Glutamatergic neuron (in vitro differentiated cells): ENCODE data around the gene LMAN1L. TPM values are rescaled to one million over a fixed set of nuclear protein-coding genes. Genes with fewer than 3 reads are reported as not detected.

Experiments used
- DNase-seq: peaks from one replicate; pipeline ENCODE4 v3.0.0; 2022
- H3K27ac Mint-ChIP-seq: one replicate; pipeline ENCODE4 v1.8.0; 2020; ENCODE audit warnings: mild to moderate bottlenecking, mixed read lengths, inconsistent platforms; ENCODE audit not compliant: unreplicated experiment
- H3K27me3 Mint-ChIP-seq: one replicate; pipeline ENCODE4 v1.8.0; 2020; ENCODE audit warnings: mild to moderate bottlenecking, moderate library complexity, mixed read lengths, inconsistent platforms; ENCODE audit not compliant: unreplicated experiment
- H3K36me3 Mint-ChIP-seq: one replicate; pipeline ENCODE4 v1.8.0; 2020; ENCODE audit warnings: mild to moderate bottlenecking, mixed read lengths, inconsistent platforms; ENCODE audit not compliant: unreplicated experiment
- H3K4me1 Mint-ChIP-seq: one replicate; pipeline ENCODE4 v1.8.0; 2020; ENCODE audit warnings: mild to moderate bottlenecking, low read depth, mixed read lengths, inconsistent platforms; ENCODE audit not compliant: unreplicated experiment
- H3K4me3 Mint-ChIP-seq: one replicate; pipeline ENCODE4 v1.8.0; 2020; ENCODE audit warnings: mild to moderate bottlenecking, mixed read lengths, inconsistent platforms; ENCODE audit not compliant: unreplicated experiment
- H3K9me3 Mint-ChIP-seq: one replicate; pipeline ENCODE4 v1.8.0; 2020; ENCODE audit warnings: mild to moderate bottlenecking, moderate library complexity, mixed read lengths, inconsistent platforms; ENCODE audit not compliant: unreplicated experiment
- CTCF ChIP-seq: fragments of 200-600 bp; sonication (generic); IDR thresholded peaks from one replicate; pipeline ENCODE4 v1.5.0; 2021; ENCODE audit not compliant: partially characterized antibody, unreplicated experiment
- total RNA-seq: library from RNA; stranded (reverse); fragmentation: NEBNext Ultra II Directional; extraction: Animal tissue kit (Norgen Biotek cat#: 25700); gene quantifications from one replicate; pipeline ENCODE4 v1.2.1, GENCODE V29; 2021; ENCODE audit not compliant: unreplicated experiment

LMAN1L gene
- total RNA-seq, 1 donor from 2014 or later = not detected

GRCh38 chr15:74823324-74823723, 10.7 kb downstream of the LMAN1L start:
- Mint-ChIP-seq H3K27ac (no peak overlapping the region), H3K36me3 (no peaks in the 10 kb centered on the region), H3K9me3 (peaks cover 4% of the 10 kb centered on the region), H3K4me3 (no peak overlapping the region), H3K27me3 (peaks cover 5% of the 10 kb centered on the region), H3K4me1 (peaks cover 48% of the 10 kb centered on the region)
- no peak for TF ChIP-seq CTCF
- DNase-seq = no peak

- H3K9me3 Mint-ChIP-seq = peaks cover 4% of the 10 kb centered on the region
- H3K27me3 Mint-ChIP-seq = peaks cover 3% of the 10 kb centered on the region
- H3K4me1 Mint-ChIP-seq = peaks cover 52% of the 10 kb centered on the region
- H3K4me3 Mint-ChIP-seq = peak overlapping the region; percentile 12
- no peaks in the 10 kb centered on the region for H3K36me3 Mint-ChIP-seq
- H3K27ac Mint-ChIP-seq = no peak overlapping the region
- TF ChIP-seq CTCF = no peak
- DNase-seq = no peak
Measured at GRCh38 chr15:74824976-74825375, 12.3 kb downstream of the LMAN1L start.

GRCh38 chr15:74825866-74826265, 13.2 kb downstream of the LMAN1L start:
- peaks cover 54% of the 10 kb centered on the region for H3K4me1 Mint-ChIP-seq
- no peak for TF ChIP-seq CTCF
- peaks cover 6% of the 10 kb centered on the region for H3K9me3 Mint-ChIP-seq
- H3K36me3 Mint-ChIP-seq = no peaks in the 10 kb centered on the region
- no peak for DNase-seq
- H3K4me3 Mint-ChIP-seq = peak overlapping the region; percentile 20
- H3K27me3 Mint-ChIP-seq = peaks cover 3% of the 10 kb centered on the region
- H3K27ac Mint-ChIP-seq = no peak overlapping the region

- Mint-ChIP-seq H3K36me3 (no peaks in the 10 kb centered on the region), H3K27ac (no peak within 1 kb of the TSS), H3K4me1 (peaks cover 55% of the 10 kb centered on the region), H3K4me3 (peak within 1 kb of the TSS; percentile 20), H3K9me3 (peaks cover 6% of the 10 kb centered on the region), H3K27me3 (peaks cover 3% of the 10 kb centered on the region)
- no peak for DNase-seq
- TF ChIP-seq CTCF = no peak
Measured at GRCh38 chr15:74826364-74826819, 13.8 kb downstream of the LMAN1L start, which contains the start of gene CPLX3. TSS of gene CPLX3 (plus strand) at chr15:74826627. CDS start at chr15:74826704, 77 bp downstream.

GRCh38 chr15:74826921-74827320, 14.3 kb downstream of the LMAN1L start:
- Mint-ChIP-seq H3K27ac (no peak overlapping the region), H3K36me3 (no peaks in the 10 kb centered on the region), H3K27me3 (peaks cover 3% of the 10 kb centered on the region), H3K4me3 (no peak overlapping the region), H3K9me3 (peaks cover 6% of the 10 kb centered on the region), H3K4me1 (peaks cover 53% of the 10 kb centered on the region)
- TF ChIP-seq CTCF = no peak
- no peak for DNase-seq
